ENCODE measurements around the gene MSGN1.

GRCh38 chr2:17788773-17789172 is 27.5 kb upstream of the MSGN1 start:
- TF ChIP-seq CTCF (conservative IDR thresholded peaks at IDR 0.05; ENCODE audit: low read depth, low read length) (no peak), EZH2 (IDR thresholded peaks at IDR 0.05; ENCODE audit: borderline replicate concordance, low read depth, low read length, poor library complexity, severe bottlenecking) (no peak)

Measured in A673 (cell line).